Nephron progenitor cell (in vitro differentiated cells): ENCODE data around the gene USP49.
A peak's percentile ranks its signal among the peaks of the same experiment; 100 is the strongest.

Experiments
- DNase-seq: peaks from one replicate; pipeline ENCODE4 v3.0.0; 2021
- H3K27ac Mint-ChIP-seq: 2 replicates; pipeline ENCODE4 v1.8.0; 2021; ENCODE audit warnings: mild to moderate bottlenecking, moderate library complexity, mixed read lengths
- H3K27me3 Mint-ChIP-seq: 2 replicates; pipeline ENCODE4 v1.8.0; 2021; ENCODE audit warnings: mild to moderate bottlenecking, low read depth, mixed read lengths; ENCODE audit not compliant: poor library complexity
- H3K36me3 Mint-ChIP-seq: 2 replicates; pipeline ENCODE4 v1.8.0; 2021; ENCODE audit warnings: low read depth, mixed read lengths
- H3K4me1 Mint-ChIP-seq: 2 replicates; pipeline ENCODE4 v1.8.0; 2021; ENCODE audit warnings: mixed read lengths
- H3K4me3 Mint-ChIP-seq: 2 replicates; pipeline ENCODE4 v1.8.0; 2021; ENCODE audit warnings: mild to moderate bottlenecking, moderate library complexity, mixed read lengths
- H3K9me3 Mint-ChIP-seq: 2 replicates; pipeline ENCODE4 v1.8.0; 2021; ENCODE audit warnings: mild to moderate bottlenecking, moderate library complexity, mixed read lengths
- CTCF ChIP-seq: fragments of 200-600 bp; sonication (generic); IDR thresholded peaks from 2 replicates; pipeline ENCODE4 v1.5.0; 2021; ENCODE audit warnings: antibody characterized with exemption

USP49 gene

GRCh38 chr6:41796474-41796873 is 98.7 kb downstream of the USP49 start:
- no peak for TF ChIP-seq CTCF
- no peaks in the 10 kb centered on the region for H3K9me3 Mint-ChIP-seq
- DNase-seq = no peak
- no peaks in the 10 kb centered on the region for H3K27me3 Mint-ChIP-seq
- peaks cover 36% of the 10 kb centered on the region for H3K36me3 Mint-ChIP-seq
- H3K4me1 Mint-ChIP-seq = peaks cover 11% of the 10 kb centered on the region
- no peak overlapping the region for H3K4me3 Mint-ChIP-seq
- H3K27ac Mint-ChIP-seq = no peak overlapping the region

- Mint-ChIP-seq H3K36me3 (peaks cover 36% of the 10 kb centered on the region), H3K9me3 (no peaks in the 10 kb centered on the region), H3K27me3 (no peaks in the 10 kb centered on the region), H3K4me1 (peaks cover 13% of the 10 kb centered on the region), H3K4me3 (no peak overlapping the region), H3K27ac (peak overlapping the region; percentile 64)
- no peak for DNase-seq
- TF ChIP-seq CTCF = no peak
Measured at GRCh38 chr6:41791984-41792383, 103.2 kb downstream of the USP49 start.

GRCh38 chr6:41791305-41791704 is 103.9 kb downstream of the USP49 start:
- no peak for TF ChIP-seq CTCF
- no peak for DNase-seq
- no peak overlapping the region for H3K4me3 Mint-ChIP-seq
- no peaks in the 10 kb centered on the region for H3K9me3 Mint-ChIP-seq
- peaks cover 31% of the 10 kb centered on the region for H3K36me3 Mint-ChIP-seq
- H3K27me3 Mint-ChIP-seq = no peaks in the 10 kb centered on the region
- peaks cover 13% of the 10 kb centered on the region for H3K4me1 Mint-ChIP-seq
- no peak overlapping the region for H3K27ac Mint-ChIP-seq

GRCh38 chr6:41790045-41790444 is 105.1 kb downstream of the USP49 start:
- no peaks in the 10 kb centered on the region for H3K9me3 Mint-ChIP-seq
- peaks cover 9% of the 10 kb centered on the region for H3K27me3 Mint-ChIP-seq
- no peak overlapping the region for H3K27ac Mint-ChIP-seq
- peaks cover 25% of the 10 kb centered on the region for H3K4me1 Mint-ChIP-seq
- TF ChIP-seq CTCF = no peak
- DNase-seq = no peak
- no peak overlapping the region for H3K4me3 Mint-ChIP-seq
- peaks cover 26% of the 10 kb centered on the region for H3K36me3 Mint-ChIP-seq

GRCh38 chr6:41789390-41789724 is 105.8 kb downstream of the USP49 start:
- Mint-ChIP-seq H3K4me3 (peak overlapping the region; percentile 98), H3K4me1 (peaks cover 32% of the 10 kb centered on the region), H3K27me3 (peaks cover 14% of the 10 kb centered on the region), H3K9me3 (no peaks in the 10 kb centered on the region), H3K27ac (peak overlapping the region; percentile 94), H3K36me3 (peaks cover 26% of the 10 kb centered on the region)
- no peak for DNase-seq
- no peak for TF ChIP-seq CTCF

- peak within 1 kb of the TSS; percentile 98 for H3K4me3 Mint-ChIP-seq
- peak within 1 kb of the TSS; percentile 99 for H3K27ac Mint-ChIP-seq
- peak; percentile 95 for TF ChIP-seq CTCF
- H3K4me1 Mint-ChIP-seq = peaks cover 35% of the 10 kb centered on the region
- DNase-seq = peak; percentile 96
- H3K36me3 Mint-ChIP-seq = peaks cover 24% of the 10 kb centered on the region
- H3K9me3 Mint-ChIP-seq = no peaks in the 10 kb centered on the region
- H3K27me3 Mint-ChIP-seq = peaks cover 32% of the 10 kb centered on the region
Measured at GRCh38 chr6:41787219-41787917, 107.8 kb downstream of the USP49 start, which contains the start of gene TOMM6. Gene TOMM6, plus strand, starts transcription at chr6:41787694. Its CDS starts 4 bp downstream, at chr6:41787698.
